ENCODE measurements around the gene TBL2.

The TBL2 gene

DNA sequence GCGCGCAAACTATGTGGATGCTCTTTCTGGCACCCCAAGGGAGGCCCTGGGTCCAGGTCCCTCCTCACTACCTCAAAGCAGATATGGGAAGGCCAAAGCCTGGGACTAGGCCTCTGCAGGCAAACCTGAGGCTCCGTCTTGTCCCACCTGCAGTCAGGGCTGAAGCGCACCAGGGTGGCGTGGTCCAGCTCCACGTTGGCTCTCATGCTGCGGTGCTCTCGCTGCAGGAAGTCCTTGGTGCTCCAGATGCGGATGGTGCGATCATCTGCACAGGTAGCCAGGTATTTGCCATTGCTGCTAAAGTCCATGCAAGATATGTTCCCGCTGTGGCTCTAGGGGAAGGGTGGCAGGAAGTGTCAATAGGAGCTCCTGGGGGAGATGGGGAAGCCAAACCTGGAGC, 4.6 kb downstream of the TBL2 start:
- H3K79me2 ChIP-seq (ENCODE audit: low read length): peaks cover 42% of the 10 kb centered on the region
- no peak overlapping the region for H3K9ac ChIP-seq (ENCODE audit: low read length)
- H3K36me3 ChIP-seq (replicated peaks; ENCODE audit: insufficient read depth, low read length): peaks cover 10% of the 10 kb centered on the region; the same call in 1 of the 2 replicates
- TF ChIP-seq EZH2phosphoT487 (IDR thresholded peaks at IDR 0.05; ENCODE audit: low read length): no peak
- DNase-seq: no peak
- no peaks in the 10 kb centered on the region for H4K20me1 ChIP-seq (ENCODE audit: insufficient read depth, low read length)
- no peaks in the 10 kb centered on the region for H3K27me3 ChIP-seq (replicated peaks; ENCODE audit: insufficient read depth, low read length)
- no peaks in the 10 kb centered on the region for H3F3A ChIP-seq (ENCODE audit: insufficient read depth, low read length)
- no peaks in the 10 kb centered on the region for H3K9me3 ChIP-seq (replicated peaks; ENCODE audit: insufficient read depth, low read length)
- no peaks in the 10 kb centered on the region for H3K9me2 ChIP-seq (replicated peaks; ENCODE audit: insufficient read depth, low read length)
- H3K4me2 ChIP-seq (ENCODE audit: low read depth, low read length): no peak overlapping the region
- H3K4me3 ChIP-seq (ENCODE audit: low read length): no peak overlapping the region
- no peak overlapping the region for H3K27ac ChIP-seq (ENCODE audit: low read length)
- H3K4me1 ChIP-seq (ENCODE audit: low read length): no peaks in the 10 kb centered on the region
- H2AFZ ChIP-seq (ENCODE audit: low read length): no peak overlapping the region

- Histone ChIP-seq H3K79me2 (ENCODE audit: low read length) (peaks cover 41% of the 10 kb centered on the region), H3K27ac (ENCODE audit: low read length) (no peak overlapping the region), H2AFZ (ENCODE audit: low read length) (no peak overlapping the region), H4K20me1 (ENCODE audit: insufficient read depth, low read length) (no peaks in the 10 kb centered on the region), H3K4me2 (ENCODE audit: low read depth, low read length) (no peak overlapping the region), H3K27me3 (replicated peaks; ENCODE audit: insufficient read depth, low read length) (no peaks in the 10 kb centered on the region), H3K4me1 (ENCODE audit: low read length) (no peaks in the 10 kb centered on the region), H3F3A (ENCODE audit: insufficient read depth, low read length) (peaks cover 2% of the 10 kb centered on the region; the same call in 1 of the 2 replicates), H3K9ac (ENCODE audit: low read length) (no peak overlapping the region), H3K36me3 (replicated peaks; ENCODE audit: insufficient read depth, low read length) (peaks cover 10% of the 10 kb centered on the region; the same call in 1 of the 2 replicates), H3K4me3 (ENCODE audit: low read length) (no peak overlapping the region), H3K9me3 (replicated peaks; ENCODE audit: insufficient read depth, low read length) (no peaks in the 10 kb centered on the region), H3K9me2 (replicated peaks; ENCODE audit: insufficient read depth, low read length) (no peaks in the 10 kb centered on the region)
- no peak for DNase-seq
- no peak for TF ChIP-seq EZH2phosphoT487 (IDR thresholded peaks at IDR 0.05; ENCODE audit: low read length)
- TF ChIP-seq EZH2 (optimal IDR thresholded peaks at IDR 0.05; ENCODE audit: low read depth, low read length): no peak
- TF ChIP-seq CTCF (IDR thresholded peaks at IDR 0.05; ENCODE audit: low read length): no peak
Measured at GRCh38 chr7:73573276-73573675, 5.1 kb downstream of the TBL2 start.

DNA sequence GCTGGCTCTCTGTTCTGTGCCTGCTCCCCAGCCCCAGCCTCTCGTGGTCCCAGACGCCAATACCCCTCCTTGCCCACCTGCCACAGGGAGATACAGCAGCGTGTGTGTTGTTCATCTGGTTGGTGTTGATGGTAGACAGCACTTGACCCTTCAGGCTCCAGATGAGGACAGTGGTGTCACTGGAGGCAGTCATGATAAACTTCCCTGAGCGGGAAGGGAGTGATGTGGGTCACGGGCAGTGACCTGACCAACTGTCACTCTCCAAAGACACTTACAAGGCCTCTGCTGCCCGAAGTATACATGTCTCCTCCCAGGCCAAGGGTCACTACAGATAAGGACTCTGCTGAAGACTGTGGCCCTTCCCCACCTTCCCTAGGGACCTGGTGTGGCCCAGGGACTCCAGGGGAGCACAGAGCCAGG, 5.6 kb downstream of the TBL2 start:
- no peaks in the 10 kb centered on the region for H4K20me1 ChIP-seq (ENCODE audit: insufficient read depth, low read length)
- H3K36me3 ChIP-seq (replicated peaks; ENCODE audit: insufficient read depth, low read length): peaks cover 10% of the 10 kb centered on the region; the same call in 1 of the 2 replicates
- no peak overlapping the region for H3K4me3 ChIP-seq (ENCODE audit: low read length)
- DNase-seq: no peak
- peaks cover 3% of the 10 kb centered on the region; the same call in 1 of the 2 replicates for H3F3A ChIP-seq (ENCODE audit: insufficient read depth, low read length)
- H2AFZ ChIP-seq (ENCODE audit: low read length): no peak overlapping the region
- no peaks in the 10 kb centered on the region for H3K4me1 ChIP-seq (ENCODE audit: low read length)
- H3K27ac ChIP-seq (ENCODE audit: low read length): no peak overlapping the region
- TF ChIP-seq EZH2 (optimal IDR thresholded peaks at IDR 0.05; ENCODE audit: low read depth, low read length): no peak
- H3K9me2 ChIP-seq (replicated peaks; ENCODE audit: insufficient read depth, low read length): no peaks in the 10 kb centered on the region
- peaks cover 36% of the 10 kb centered on the region for H3K79me2 ChIP-seq (ENCODE audit: low read length)
- no peak overlapping the region for H3K9ac ChIP-seq (ENCODE audit: low read length)
- H3K9me3 ChIP-seq (replicated peaks; ENCODE audit: insufficient read depth, low read length): no peaks in the 10 kb centered on the region
- H3K27me3 ChIP-seq (replicated peaks; ENCODE audit: insufficient read depth, low read length): no peaks in the 10 kb centered on the region
- no peak overlapping the region for H3K4me2 ChIP-seq (ENCODE audit: low read depth, low read length)

DNA sequence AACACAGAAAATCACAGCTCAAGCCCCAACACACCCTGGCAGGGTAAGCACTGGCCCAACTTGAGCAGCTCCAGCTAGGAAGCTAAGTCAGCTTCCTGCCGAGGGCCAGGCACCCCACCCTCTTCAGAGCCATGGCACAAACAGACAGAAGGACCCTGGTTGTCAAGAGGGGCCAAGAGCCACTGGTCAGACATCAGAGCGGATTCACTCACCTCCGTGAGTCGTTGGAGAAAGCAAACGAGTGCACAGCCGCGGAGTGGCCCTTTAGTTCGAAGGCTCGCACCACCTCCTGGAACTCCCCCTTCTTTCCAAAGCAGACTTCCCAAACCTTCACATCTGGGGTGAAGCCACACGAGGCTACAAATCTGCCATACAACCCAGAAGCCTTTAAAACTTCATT, 7.4 kb downstream of the TBL2 start:
- Histone ChIP-seq H3K9me2 (replicated peaks; ENCODE audit: insufficient read depth, low read length) (no peaks in the 10 kb centered on the region), H3K27ac (ENCODE audit: low read length) (no peak overlapping the region), H3K4me3 (ENCODE audit: low read length) (no peak overlapping the region), H3F3A (ENCODE audit: insufficient read depth, low read length) (peaks cover 14% of the 10 kb centered on the region; the same call in 1 of the 2 replicates), H3K4me2 (ENCODE audit: low read depth, low read length) (no peak overlapping the region), H3K9me3 (replicated peaks; ENCODE audit: insufficient read depth, low read length) (no peaks in the 10 kb centered on the region), H3K9ac (ENCODE audit: low read length) (no peak overlapping the region), H2AFZ (ENCODE audit: low read length) (no peak overlapping the region), H3K36me3 (replicated peaks; ENCODE audit: insufficient read depth, low read length) (peaks cover 10% of the 10 kb centered on the region; the same call in 1 of the 2 replicates), H3K79me2 (ENCODE audit: low read length) (peaks cover 18% of the 10 kb centered on the region; the same call in 1 of the 2 replicates), H4K20me1 (ENCODE audit: insufficient read depth, low read length) (no peaks in the 10 kb centered on the region), H3K27me3 (replicated peaks; ENCODE audit: insufficient read depth, low read length) (no peaks in the 10 kb centered on the region), H3K4me1 (ENCODE audit: low read length) (no peaks in the 10 kb centered on the region)
- no peak for DNase-seq
- TF ChIP-seq EZH2 (optimal IDR thresholded peaks at IDR 0.05; ENCODE audit: low read depth, low read length) (no peak), EZH2phosphoT487 (IDR thresholded peaks at IDR 0.05; ENCODE audit: low read length) (no peak), CTCF (IDR thresholded peaks at IDR 0.05; ENCODE audit: low read length) (no peak)

Measured in MM.1S (cell line).